ENCODE data around the gene OBSL1. TPM values are rescaled to one million over a fixed set of nuclear protein-coding genes. Genes with fewer than 3 reads are reported as not detected.

OBSL1 gene
- total RNA-seq, 1 donor from 2014 or later: 122 TPM

- no peak overlapping the region for H3K4me3 Mint-ChIP-seq
- no peaks in the 10 kb centered on the region for H3K9me3 Mint-ChIP-seq
- H3K36me3 Mint-ChIP-seq (ENCODE audit: low read depth): no peaks in the 10 kb centered on the region
- peaks cover 5% of the 10 kb centered on the region for H3K27me3 Mint-ChIP-seq (ENCODE audit: low read depth)
- no peak for TF ChIP-seq CTCF (conservative IDR thresholded peaks at IDR 0.05)
- peaks cover 24% of the 10 kb centered on the region for H3K4me1 Mint-ChIP-seq
- no peak for DNase-seq (ENCODE audit: low read depth, low spot score)
- H3K27ac Mint-ChIP-seq (ENCODE audit: unreplicated experiment): no peak overlapping the region
Observed at GRCh38 chr2:219578811-219579613, 7.7 kb upstream of the OBSL1 start.

DNA sequence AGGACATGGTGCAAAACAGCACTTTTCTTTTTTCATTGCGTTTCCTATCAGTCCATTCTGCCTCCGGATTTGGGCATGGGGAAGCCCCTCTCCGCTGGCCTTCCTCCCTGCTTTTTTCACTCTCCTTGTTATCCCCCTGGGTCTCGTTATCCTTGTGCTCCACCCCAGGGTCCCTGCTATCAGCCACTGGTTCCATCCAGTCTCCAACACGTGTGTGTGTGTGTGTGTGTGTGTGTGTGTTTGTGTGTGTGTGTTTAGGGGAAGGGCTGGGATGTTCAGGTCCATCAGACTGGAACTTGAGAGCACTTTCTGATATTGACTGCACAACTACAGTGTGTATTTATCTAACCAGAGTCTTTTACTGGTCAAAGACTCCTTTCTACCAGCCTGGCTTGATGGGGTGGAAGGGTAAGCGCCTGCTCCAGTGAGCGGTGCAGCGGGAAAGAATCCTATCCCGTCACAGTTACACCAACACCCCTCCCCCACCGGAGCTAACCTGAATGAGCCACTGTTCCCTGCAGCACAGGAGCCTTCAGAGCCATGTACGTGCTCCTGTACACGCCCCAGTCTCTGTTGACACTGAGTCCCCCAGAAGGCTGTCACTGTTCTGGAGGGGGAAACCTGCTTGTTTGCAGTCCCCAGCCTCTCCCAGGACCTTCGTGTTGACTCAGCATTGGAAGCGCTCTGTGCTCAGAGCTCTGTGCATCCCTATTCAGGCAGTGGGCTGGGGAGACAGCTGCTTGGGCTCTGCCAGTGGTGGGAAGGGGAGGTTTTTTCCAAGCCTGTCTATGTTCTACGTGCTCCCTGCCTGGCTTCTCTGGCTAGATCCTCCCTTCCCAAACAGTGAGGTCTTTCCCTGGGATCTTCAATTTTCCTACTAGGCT, 5.4 kb upstream of the OBSL1 start:
- no peaks in the 10 kb centered on the region for H3K36me3 Mint-ChIP-seq (ENCODE audit: low read depth)
- no peak overlapping the region for H3K27ac Mint-ChIP-seq (ENCODE audit: unreplicated experiment)
- peaks cover 27% of the 10 kb centered on the region for H3K4me1 Mint-ChIP-seq
- H3K27me3 Mint-ChIP-seq (ENCODE audit: low read depth): peaks cover 5% of the 10 kb centered on the region
- H3K4me3 Mint-ChIP-seq: peak overlapping the region; percentile 61
- DNase-seq (ENCODE audit: low read depth, low spot score): peak; percentile 28
- TF ChIP-seq CTCF (conservative IDR thresholded peaks at IDR 0.05): no peak
- H3K9me3 Mint-ChIP-seq: no peaks in the 10 kb centered on the region

GRCh38 chr2:219575566-219576504, 4.5 kb upstream of the OBSL1 start:
- no peaks in the 10 kb centered on the region for H3K9me3 Mint-ChIP-seq
- peaks cover 5% of the 10 kb centered on the region for H3K27me3 Mint-ChIP-seq (ENCODE audit: low read depth)
- no peak for TF ChIP-seq CTCF (conservative IDR thresholded peaks at IDR 0.05)
- DNase-seq (ENCODE audit: low read depth, low spot score): no peak
- peak overlapping the region; percentile 57 for H3K27ac Mint-ChIP-seq (ENCODE audit: unreplicated experiment)
- H3K36me3 Mint-ChIP-seq (ENCODE audit: low read depth): no peaks in the 10 kb centered on the region
- peaks cover 30% of the 10 kb centered on the region for H3K4me1 Mint-ChIP-seq
- peak overlapping the region; percentile 47 for H3K4me3 Mint-ChIP-seq

DNA sequence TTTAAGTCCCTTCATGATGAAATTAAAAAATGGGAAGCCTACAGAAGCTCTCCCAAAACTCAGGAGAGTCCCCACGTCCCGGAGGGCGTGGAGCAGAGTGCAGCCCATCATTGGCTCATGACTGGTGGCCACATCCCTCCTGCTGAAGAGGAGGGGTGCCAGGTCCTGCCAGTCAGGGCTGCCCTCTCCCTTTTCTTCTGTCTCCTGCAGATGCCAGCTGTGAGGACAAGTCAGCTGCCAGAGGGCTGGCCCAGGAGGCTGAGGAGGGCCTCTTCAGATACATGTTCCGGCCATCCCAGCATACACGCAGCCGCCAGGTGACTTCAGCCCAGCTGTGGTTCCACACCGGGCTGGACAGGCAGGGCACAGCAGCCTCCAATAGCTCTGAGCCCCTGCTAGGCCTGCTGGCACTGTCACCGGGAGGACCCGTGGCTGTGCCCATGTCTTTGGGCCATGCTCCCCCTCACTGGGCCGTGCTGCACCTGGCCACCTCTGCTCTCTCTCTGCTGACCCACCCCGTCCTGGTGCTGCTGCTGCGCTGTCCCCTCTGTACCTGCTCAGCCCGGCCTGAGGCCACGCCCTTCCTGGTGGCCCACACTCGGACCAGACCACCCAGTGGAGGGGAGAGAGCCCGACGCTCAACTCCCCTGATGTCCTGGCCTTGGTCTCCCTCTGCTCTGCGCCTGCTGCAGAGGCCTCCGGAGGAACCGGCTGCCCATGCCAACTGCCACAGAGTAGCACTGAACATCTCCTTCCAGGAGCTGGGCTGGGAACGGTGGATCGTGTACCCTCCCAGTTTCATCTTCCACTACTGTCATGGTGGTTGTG, 3.4 kb upstream of the OBSL1 start:
- TF ChIP-seq CTCF (conservative IDR thresholded peaks at IDR 0.05): no peak
- Mint-ChIP-seq H3K4me3 (no peak overlapping the region), H3K27me3 (ENCODE audit: low read depth) (peaks cover 5% of the 10 kb centered on the region), H3K9me3 (no peaks in the 10 kb centered on the region), H3K4me1 (peaks cover 32% of the 10 kb centered on the region), H3K36me3 (ENCODE audit: low read depth) (no peaks in the 10 kb centered on the region), H3K27ac (ENCODE audit: unreplicated experiment) (no peak overlapping the region)
- DNase-seq (ENCODE audit: low read depth, low spot score): no peak

Measured in neural crest cell (in vitro differentiated cells).